K562 (cell line): Measurements from ENCODE around the gene LRP1-AS. TPM values are rescaled to one million over a fixed set of nuclear protein-coding genes. Genes with fewer than 3 reads are reported as not detected.
A peak's percentile ranks its signal among the peaks of the same experiment; 100 is the strongest.

Experiments used
- FOXP1 ChIP-seq: sonication (generic); formaldehyde crosslinking; IDR thresholded peaks from 2 replicates; pipeline ENCODE4 v1.8.0; 2022; ENCODE audit warnings: mild to moderate bottlenecking, missing genetic modification reagents
- KDM2B ChIP-seq: fragments of 250-450 bp; sonication (Bioruptor Pico); IDR thresholded peaks from 2 replicates; pipeline ENCODE4 v1.8.0; 2021; ENCODE audit warnings: mild to moderate bottlenecking, moderate library complexity
- MAFG ChIP-seq: fragments of 450-650 bp; conservative IDR thresholded peaks from 2 replicates; pipeline ENCODE4 v1.6.1; 2016; ENCODE audit warnings: missing genetic modification characterization, missing compliant biosample characterization
- MEF2A ChIP-seq: IDR thresholded peaks from 2 replicates; pipeline ENCODE4 v1.6.1; 2011; ENCODE audit warnings: low read depth, mild to moderate bottlenecking, low read length, moderate library complexity; ENCODE audit not compliant: control insufficient read depth
- NBN ChIP-seq: fragments of 450-650 bp; IDR thresholded peaks from 2 replicates; pipeline ENCODE4 v1.6.1; 2016; ENCODE audit warnings: low read depth, mild to moderate bottlenecking
- NFE2 ChIP-seq: IDR thresholded peaks from 2 replicates; pipeline ENCODE4 v1.6.1; 2014; ENCODE audit warnings: antibody characterized with exemption, low read depth
- RBM14 ChIP-seq: fragments of 200-400 bp; formaldehyde crosslinking; IDR thresholded peaks from 2 replicates; pipeline ENCODE4 v1.6.1; 2018; ENCODE audit warnings: low read depth, mild to moderate bottlenecking, low read length, moderate library complexity, borderline replicate concordance; ENCODE audit not compliant: insufficient read depth
- SUPT5H ChIP-seq: fragments of 450-650 bp; IDR thresholded peaks from 2 replicates; pipeline ENCODE4 v1.6.1; 2016
- TAF9B ChIP-seq: fragments of 450-650 bp; IDR thresholded peaks from 2 replicates; pipeline ENCODE4 v1.6.1; 2018; ENCODE audit warnings: mild to moderate bottlenecking; ENCODE audit not compliant: partially characterized antibody
- U2AF1 ChIP-seq: fragments of 200-400 bp; formaldehyde crosslinking; optimal IDR thresholded peaks from 2 replicates; pipeline ENCODE3; 2017; ENCODE audit warnings: mild to moderate bottlenecking, low read depth, low read length, moderate library complexity
- ZFPM2 ChIP-seq: fragments of 250-450 bp; sonication (Bioruptor Pico); IDR thresholded peaks from 2 replicates; pipeline ENCODE4 v1.5.1; 2022; ENCODE audit warnings: mild to moderate bottlenecking
- ZNF445 ChIP-seq: fragments of 250-450 bp; sonication (Bioruptor Pico); IDR thresholded peaks from 2 replicates; pipeline ENCODE4 v1.4.0; 2020; ENCODE audit warnings: low read depth, mild to moderate bottlenecking, moderate library complexity
- ZNF561 ChIP-seq: fragments of 450-650 bp; formaldehyde crosslinking; conservative IDR thresholded peaks from 2 replicates; pipeline ENCODE4 v1.4.0; 2020; ENCODE audit warnings: mild to moderate bottlenecking, moderate library complexity
- polyA plus RNA-seq, 8 experiments: library from polyadenylated mRNA; depleted of rRNA in 4 of 8; stranded (reverse) in 5 of 8; unstranded in 3 of 8; fragments of >200 nt; fragmentation: Nextera tagmentation in 2 of 8; fragmentation: Illumina TruSeq in 1 of 8; extraction: Ambion mirVana in 2 of 8; extraction: Trizol in 1 of 8; gene quantifications; 2 replicates each; pipeline versions ENCODE4 v1.2.1 to v1.2.3, GENCODE V29; 2011 to 2014; ENCODE audit warnings: inconsistent platforms in 1 of 8, missing spikeins in 1 of 8
- total RNA-seq, 7 experiments: library from RNA; depleted of rRNA in 6 of 7; stranded (reverse); fragments of >200 nt in 6 of 7; fragmentation: Illumina TruSeq in 2 of 7; extraction: Trizol in 2 of 7; gene quantifications; 2 replicates each; pipeline versions ENCODE4 v1.2.1 to v1.2.3, GENCODE V29; 2011 to 2021; ENCODE audit warnings: low replicate concordance in 1 of 7
- TF ChIP-seq, protein P1 (sequence below): fragments of 250-450 bp; sonication (Bioruptor Pico); IDR thresholded peaks from 2 replicates; pipeline ENCODE4 v1.5.0; 2021; ENCODE audit warnings: mild to moderate bottlenecking, moderate library complexity
- TF ChIP-seq, protein P2 (sequence below): sonication (generic); formaldehyde crosslinking; IDR thresholded peaks from 2 replicates; pipeline ENCODE4 v1.8.1; 2023; ENCODE audit warnings: mild to moderate bottlenecking, missing genetic modification reagents
- TF ChIP-seq, protein P3 (sequence below): sonication (generic); formaldehyde crosslinking; IDR thresholded peaks from 2 replicates; pipeline ENCODE4 v1.8.0; 2023; ENCODE audit warnings: mild to moderate bottlenecking, missing genetic modification reagents
- TF ChIP-seq, protein P4 (sequence below): fragments of 450-650 bp; formaldehyde crosslinking; IDR thresholded peaks from 2 replicates; pipeline ENCODE4 v1.4.0; 2020; ENCODE audit warnings: mild to moderate bottlenecking, moderate library complexity
- TF ChIP-seq, protein P5 (sequence below): sonication (generic); formaldehyde crosslinking; IDR thresholded peaks from 2 replicates; pipeline ENCODE4 v1.9.0; 2022; ENCODE audit warnings: mild to moderate bottlenecking, missing genetic modification reagents
- TF ChIP-seq, protein P6 (sequence below), 2 experiments: fragments of 250-450 bp in 1 of 2; fragments of 450-650 bp in 1 of 2; sonication (Bioruptor Pico) in 1 of 2; IDR thresholded peaks; 2 replicates each; pipeline versions ENCODE4 v1.6.1 to v1.8.0; 2016 to 2021; ENCODE audit warnings: mild to moderate bottlenecking in 2 of 2, moderate library complexity in 2 of 2, missing compliant biosample characterization in 1 of 2, missing genetic modification characterization in 1 of 2

LRP1-AS gene
- total and polyA plus RNA-seq, 9 of the 15 experiments (the other 6 are each of a cell fraction or from before 2014, with no cell fraction given), result not detected

DNA sequence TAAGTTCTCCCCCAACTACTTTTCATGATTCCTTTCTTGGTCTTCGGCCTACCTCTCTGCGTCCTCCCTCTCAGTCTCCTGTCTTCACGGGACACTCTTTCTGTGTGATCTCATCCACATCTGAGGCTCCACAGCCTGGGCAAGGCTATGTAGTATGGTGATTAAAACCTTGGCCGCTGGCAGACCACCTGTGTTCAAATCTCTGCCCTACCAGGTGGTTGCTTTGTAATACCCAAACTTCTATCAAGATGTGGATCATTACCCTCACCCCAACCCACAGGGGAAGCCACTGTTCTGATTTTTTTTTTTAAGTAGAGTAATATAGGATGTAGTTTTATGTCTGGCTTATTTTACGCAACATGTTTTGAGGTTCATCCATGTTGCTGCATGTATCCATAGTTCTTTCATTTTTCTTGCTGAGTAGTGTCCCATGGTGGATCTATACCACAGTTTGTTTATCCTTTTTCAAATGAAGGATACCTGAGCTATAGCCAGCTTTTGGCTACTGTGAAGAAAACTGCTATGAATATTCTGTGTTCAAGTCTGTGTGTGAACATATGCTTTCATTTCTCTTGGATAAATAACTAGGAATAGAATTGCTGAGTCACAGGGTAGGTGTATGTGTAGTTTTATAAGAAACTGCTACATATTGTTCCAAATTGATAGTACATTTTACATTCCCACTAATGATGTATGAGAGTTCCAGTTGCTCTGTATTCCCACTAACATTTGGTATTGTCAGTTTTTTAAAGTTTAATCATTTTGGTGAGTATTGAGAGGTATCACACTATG lies 27.9 kb downstream of the LRP1-AS start (continued):
- TF ChIP-seq, protein P1, sequence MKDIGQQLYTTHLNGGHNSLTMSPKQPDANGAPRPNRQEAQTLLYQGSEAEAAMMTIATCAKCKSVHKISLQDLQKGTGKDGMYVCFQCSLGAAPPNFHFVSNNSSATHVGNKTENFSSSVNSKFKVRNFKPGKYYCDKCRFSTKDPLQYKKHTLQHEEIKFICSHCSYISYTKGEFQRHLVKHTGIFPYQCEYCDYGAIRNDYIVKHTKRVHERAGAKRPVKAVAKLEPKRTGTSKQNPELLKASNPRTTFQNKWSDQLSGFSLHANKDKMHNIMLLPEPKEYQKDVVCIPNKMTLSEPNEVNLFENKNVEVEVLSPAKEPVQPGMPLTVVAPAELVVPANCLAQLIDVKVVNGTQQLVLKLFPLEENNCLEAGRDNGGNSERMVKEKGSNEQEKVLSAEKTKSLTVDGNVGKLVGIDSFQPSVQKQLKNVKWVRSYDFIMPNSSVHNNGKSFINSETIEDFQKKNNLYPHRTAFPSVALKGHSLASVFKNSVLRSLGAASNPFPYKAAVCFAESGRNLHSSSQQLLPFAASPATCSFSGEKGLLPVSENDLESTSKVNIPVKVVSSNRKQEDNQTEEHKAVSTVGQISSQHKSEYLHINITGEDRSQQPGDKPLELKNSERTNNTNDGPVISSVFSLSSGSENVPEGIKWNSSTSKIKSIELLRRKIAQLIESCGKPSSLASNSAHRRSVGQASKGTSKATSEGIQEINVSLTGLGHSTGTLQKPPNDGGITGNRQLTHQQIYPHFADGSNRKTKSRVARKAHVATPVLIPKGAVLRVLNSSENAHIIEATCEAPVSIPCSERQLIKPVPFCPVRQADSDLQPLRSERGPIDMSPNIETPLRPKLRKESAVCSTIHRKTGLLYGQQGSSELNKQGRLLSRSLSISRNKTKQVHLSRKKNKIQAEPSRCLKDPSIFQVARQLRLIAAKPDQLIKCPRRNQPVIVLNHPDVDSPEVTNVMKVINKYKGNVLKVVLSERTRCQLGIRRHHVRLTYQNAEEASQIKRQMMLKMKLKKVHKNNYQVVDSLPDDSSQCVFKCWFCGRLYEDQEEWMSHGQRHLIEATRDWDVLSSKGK (CRISPR knock-in tag), result no peak
- no peak for TF ChIP-seq TAF9B
- TF ChIP-seq, protein P2, sequence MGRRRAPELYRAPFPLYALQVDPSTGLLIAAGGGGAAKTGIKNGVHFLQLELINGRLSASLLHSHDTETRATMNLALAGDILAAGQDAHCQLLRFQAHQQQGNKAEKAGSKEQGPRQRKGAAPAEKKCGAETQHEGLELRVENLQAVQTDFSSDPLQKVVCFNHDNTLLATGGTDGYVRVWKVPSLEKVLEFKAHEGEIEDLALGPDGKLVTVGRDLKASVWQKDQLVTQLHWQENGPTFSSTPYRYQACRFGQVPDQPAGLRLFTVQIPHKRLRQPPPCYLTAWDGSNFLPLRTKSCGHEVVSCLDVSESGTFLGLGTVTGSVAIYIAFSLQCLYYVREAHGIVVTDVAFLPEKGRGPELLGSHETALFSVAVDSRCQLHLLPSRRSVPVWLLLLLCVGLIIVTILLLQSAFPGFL (CRISPR knock-in tag), result no peak
- no peak for TF ChIP-seq U2AF1
- TF ChIP-seq ZNF445 (CRISPR knock-in tag), result no peak
- no peak for TF ChIP-seq NBN
- no peak for TF ChIP-seq ZNF561 (CRISPR knock-in tag)
- TF ChIP-seq, protein P3, sequence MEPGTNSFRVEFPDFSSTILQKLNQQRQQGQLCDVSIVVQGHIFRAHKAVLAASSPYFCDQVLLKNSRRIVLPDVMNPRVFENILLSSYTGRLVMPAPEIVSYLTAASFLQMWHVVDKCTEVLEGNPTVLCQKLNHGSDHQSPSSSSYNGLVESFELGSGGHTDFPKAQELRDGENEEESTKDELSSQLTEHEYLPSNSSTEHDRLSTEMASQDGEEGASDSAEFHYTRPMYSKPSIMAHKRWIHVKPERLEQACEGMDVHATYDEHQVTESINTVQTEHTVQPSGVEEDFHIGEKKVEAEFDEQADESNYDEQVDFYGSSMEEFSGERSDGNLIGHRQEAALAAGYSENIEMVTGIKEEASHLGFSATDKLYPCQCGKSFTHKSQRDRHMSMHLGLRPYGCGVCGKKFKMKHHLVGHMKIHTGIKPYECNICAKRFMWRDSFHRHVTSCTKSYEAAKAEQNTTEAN, result no peak
- no peak for TF ChIP-seq SUPT5H
- TF ChIP-seq NFE2, result peak; percentile 73
- no peak for TF ChIP-seq KDM2B (CRISPR knock-in tag)
- TF ChIP-seq, protein P4, sequence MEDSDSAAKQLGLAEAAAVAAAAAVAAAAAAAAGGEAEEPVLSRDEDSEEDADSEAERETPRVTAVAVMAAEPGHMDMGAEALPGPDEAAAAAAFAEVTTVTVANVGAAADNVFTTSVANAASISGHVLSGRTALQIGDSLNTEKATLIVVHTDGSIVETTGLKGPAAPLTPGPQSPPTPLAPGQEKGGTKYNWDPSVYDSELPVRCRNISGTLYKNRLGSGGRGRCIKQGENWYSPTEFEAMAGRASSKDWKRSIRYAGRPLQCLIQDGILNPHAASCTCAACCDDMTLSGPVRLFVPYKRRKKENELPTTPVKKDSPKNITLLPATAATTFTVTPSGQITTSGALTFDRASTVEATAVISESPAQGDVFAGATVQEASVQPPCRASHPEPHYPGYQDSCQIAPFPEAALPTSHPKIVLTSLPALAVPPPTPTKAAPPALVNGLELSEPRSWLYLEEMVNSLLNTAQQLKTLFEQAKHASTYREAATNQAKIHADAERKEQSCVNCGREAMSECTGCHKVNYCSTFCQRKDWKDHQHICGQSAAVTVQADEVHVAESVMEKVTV (CRISPR knock-in tag), result no peak
- TF ChIP-seq, protein P5, sequence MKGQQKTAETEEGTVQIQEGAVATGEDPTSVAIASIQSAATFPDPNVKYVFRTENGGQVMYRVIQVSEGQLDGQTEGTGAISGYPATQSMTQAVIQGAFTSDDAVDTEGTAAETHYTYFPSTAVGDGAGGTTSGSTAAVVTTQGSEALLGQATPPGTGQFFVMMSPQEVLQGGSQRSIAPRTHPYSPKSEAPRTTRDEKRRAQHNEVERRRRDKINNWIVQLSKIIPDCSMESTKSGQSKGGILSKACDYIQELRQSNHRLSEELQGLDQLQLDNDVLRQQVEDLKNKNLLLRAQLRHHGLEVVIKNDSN (CRISPR knock-in tag), result no peak
- peak; percentile 83 for TF ChIP-seq MAFG (tag)
- no peak for TF ChIP-seq MEF2A
- TF ChIP-seq FOXP1 (CRISPR knock-in tag), result no peak
- no peak for TF ChIP-seq RBM14
- TF ChIP-seq ZFPM2 (CRISPR knock-in tag), result no peak
- TF ChIP-seq, protein P6, sequence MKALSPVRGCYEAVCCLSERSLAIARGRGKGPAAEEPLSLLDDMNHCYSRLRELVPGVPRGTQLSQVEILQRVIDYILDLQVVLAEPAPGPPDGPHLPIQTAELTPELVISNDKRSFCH (CRISPR knock-in tag; IDR thresholded peaks at IDR 0.05), result no peak
- TF ChIP-seq, protein P6 (tag; IDR thresholded peaks at IDR 0.05), result no peak
